Hepatocyte (in vitro differentiated cells): ENCODE results near the gene SAPCD2. TPM values are rescaled to one million over a fixed set of nuclear protein-coding genes. Genes with fewer than 3 reads are reported as not detected.
A peak's percentile ranks its signal among the peaks of the same experiment; 100 is the strongest.

Experiments used
- DNase-seq: peaks from one replicate; pipeline ENCODE4 v3.0.0-alpha.2; 2016; ENCODE audit warnings: low spot score
- H2AFZ ChIP-seq: fragments of 200-600 bp; sonication (generic); 2 replicates; pipeline ENCODE4 v1.6.0; 2016; ENCODE audit warnings: antibody characterized with exemption, mild to moderate bottlenecking
- H3K27ac ChIP-seq: fragments of 200-600 bp; sonication (generic); 2 replicates; pipeline ENCODE4 v1.5.1; 2016; ENCODE audit warnings: mild to moderate bottlenecking
- H3K27me3 ChIP-seq: fragments of 200-600 bp; sonication (generic); 2 replicates; pipeline ENCODE4 v1.6.1; 2016
- H3K36me3 ChIP-seq: fragments of 200-600 bp; sonication (generic); replicated peaks from 2 replicates; pipeline ENCODE4 v1.5.1; 2016; ENCODE audit warnings: low read depth; ENCODE audit not compliant: insufficient read depth
- H3K4me1 ChIP-seq: fragments of 200-600 bp; sonication (generic); 2 replicates; pipeline ENCODE4 v1.5.1; 2016; ENCODE audit warnings: mild to moderate bottlenecking, moderate library complexity; ENCODE audit not compliant: insufficient read depth
- H3K4me2 ChIP-seq: fragments of 200-600 bp; sonication (generic); 2 replicates; pipeline ENCODE4 v1.6.0; 2016
- H3K4me3 ChIP-seq: fragments of 200-600 bp; sonication (generic); 2 replicates; pipeline ENCODE4 v1.5.1; 2016; ENCODE audit warnings: mild to moderate bottlenecking
- H3K79me2 ChIP-seq: fragments of 200-600 bp; sonication (generic); 2 replicates; pipeline ENCODE4 v1.6.0; 2017; ENCODE audit warnings: mild to moderate bottlenecking
- H3K9me2 ChIP-seq: fragments of 200-600 bp; sonication (generic); replicated peaks from 2 replicates; pipeline ENCODE4 v1.6.0; 2017; ENCODE audit warnings: mild to moderate bottlenecking; ENCODE audit not compliant: insufficient read depth
- H3K9me3 ChIP-seq: fragments of 200-600 bp; sonication (generic); 2 replicates; pipeline ENCODE4 v1.5.1; 2016; ENCODE audit warnings: low read depth, mild to moderate bottlenecking
- H4K20me1 ChIP-seq: fragments of 200-600 bp; sonication (generic); 2 replicates; pipeline ENCODE4 v1.6.0; 2016; ENCODE audit warnings: mild to moderate bottlenecking; ENCODE audit not compliant: insufficient read depth, poor library complexity, severe bottlenecking
- EZH2 ChIP-seq: fragments of 200-600 bp; sonication (generic); IDR thresholded peaks from 2 replicates; pipeline ENCODE4 v1.6.1; 2016; ENCODE audit warnings: antibody characterized with exemption, mild to moderate bottlenecking, borderline replicate concordance
- EZH2phosphoT487 ChIP-seq: fragments of 200-600 bp; sonication (generic); IDR thresholded peaks from one replicate; pipeline ENCODE4 v1.6.1; 2018; ENCODE audit warnings: antibody characterized with exemption, mild to moderate bottlenecking, low read depth, moderate library complexity; ENCODE audit not compliant: unreplicated experiment, severe bottlenecking
- WGBS: methylation state at CpG from one replicate; pipeline ENCODE4 v1.1.6; 2016; ENCODE audit warnings: low lambda C conversion rate; ENCODE audit errors: missing lambda C conversion rate; 5-methylcytosine and 5-hydroxymethylcytosine counted together
- polyA plus RNA-seq: library from polyadenylated mRNA; unstranded; fragments of >200 nt; fragmentation: Nextera tagmentation; extraction: Ambion mirVana; gene quantifications from 2 replicates; pipeline ENCODE4 v1.2.1, GENCODE V29; 2016
- total RNA-seq: library from RNA; depleted of rRNA; stranded (reverse); fragments of >200 nt; gene quantifications from 2 replicates; pipeline ENCODE4 v1.2.3, GENCODE V29; 2014
- TF ChIP-seq, protein P1 (sequence below): fragments of 200-600 bp; sonication (generic); IDR thresholded peaks from 2 replicates; pipeline ENCODE4 v1.5.1; 2016; ENCODE audit warnings: antibody characterized with exemption, mild to moderate bottlenecking; ENCODE audit not compliant: poor library complexity

The SAPCD2 gene
- total and polyA plus RNA-seq, 2 experiments from 2014 or later = 4.8 to 7.5 TPM

DNA sequence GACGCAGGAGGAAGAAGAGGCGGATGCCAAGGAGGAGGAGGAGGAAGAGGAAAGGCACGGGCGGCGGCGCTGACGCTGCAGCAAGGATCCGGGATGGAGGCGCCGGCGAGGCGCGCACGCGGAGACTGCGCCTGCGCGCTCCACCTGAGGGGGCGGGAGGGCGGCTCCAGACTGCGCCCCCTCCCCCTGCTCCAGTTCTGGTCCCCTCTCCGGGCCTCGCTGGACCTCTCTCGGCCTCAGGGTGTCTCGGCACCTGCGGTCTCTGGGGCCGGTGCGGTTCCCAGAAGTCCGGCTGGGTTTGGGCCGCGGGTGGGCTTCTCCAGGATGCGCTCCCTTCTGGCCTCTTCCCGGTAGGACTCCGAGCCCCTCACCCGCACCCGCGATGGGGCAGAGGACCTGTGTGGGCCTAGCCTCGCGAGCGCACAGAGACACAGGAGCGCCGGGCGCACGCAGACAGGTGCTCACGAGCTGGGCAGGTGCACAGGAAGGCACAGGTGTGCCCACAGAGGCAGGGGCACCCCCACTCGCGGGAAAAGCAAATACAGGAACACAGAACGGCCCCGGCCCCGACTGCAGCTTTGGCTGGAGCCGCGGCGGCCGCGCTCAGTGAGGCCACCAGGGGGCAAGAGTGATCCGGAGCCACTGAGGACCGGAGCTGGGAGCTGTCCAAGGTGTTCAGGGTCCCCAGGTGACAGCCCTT lies 24.1 kb downstream of the SAPCD2 start, which contains the start of gene NPDC1:
Gene NPDC1 (minus strand): TSS at position 90 of the 700 bp plus-strand sequence. CDS start 188 bp downstream, outside the sequence.
- H4K20me1 ChIP-seq = peaks cover 13% of the 10 kb centered on the region
- peaks cover 5% of the 10 kb centered on the region for H3K4me1 ChIP-seq
- peak within 1 kb of the TSS; percentile 100 for H3K4me2 ChIP-seq
- H3K27me3 ChIP-seq = peaks cover 32% of the 10 kb centered on the region
- H2AFZ ChIP-seq = peak within 1 kb of the TSS; percentile 94
- peak; percentile 94 for DNase-seq
- H3K36me3 ChIP-seq = no peaks in the 10 kb centered on the region
- peak within 1 kb of the TSS; percentile 85 for H3K4me3 ChIP-seq
- no peak for TF ChIP-seq EZH2
- TF ChIP-seq, protein P1, sequence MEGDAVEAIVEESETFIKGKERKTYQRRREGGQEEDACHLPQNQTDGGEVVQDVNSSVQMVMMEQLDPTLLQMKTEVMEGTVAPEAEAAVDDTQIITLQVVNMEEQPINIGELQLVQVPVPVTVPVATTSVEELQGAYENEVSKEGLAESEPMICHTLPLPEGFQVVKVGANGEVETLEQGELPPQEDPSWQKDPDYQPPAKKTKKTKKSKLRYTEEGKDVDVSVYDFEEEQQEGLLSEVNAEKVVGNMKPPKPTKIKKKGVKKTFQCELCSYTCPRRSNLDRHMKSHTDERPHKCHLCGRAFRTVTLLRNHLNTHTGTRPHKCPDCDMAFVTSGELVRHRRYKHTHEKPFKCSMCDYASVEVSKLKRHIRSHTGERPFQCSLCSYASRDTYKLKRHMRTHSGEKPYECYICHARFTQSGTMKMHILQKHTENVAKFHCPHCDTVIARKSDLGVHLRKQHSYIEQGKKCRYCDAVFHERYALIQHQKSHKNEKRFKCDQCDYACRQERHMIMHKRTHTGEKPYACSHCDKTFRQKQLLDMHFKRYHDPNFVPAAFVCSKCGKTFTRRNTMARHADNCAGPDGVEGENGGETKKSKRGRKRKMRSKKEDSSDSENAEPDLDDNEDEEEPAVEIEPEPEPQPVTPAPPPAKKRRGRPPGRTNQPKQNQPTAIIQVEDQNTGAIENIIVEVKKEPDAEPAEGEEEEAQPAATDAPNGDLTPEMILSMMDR = peak; percentile 79
- 2% methylated on average over 38 of the region's 57 CpGs for WGBS
- no peak within 1 kb of the TSS for H3K27ac ChIP-seq
- peaks cover 3% of the 10 kb centered on the region for H3K79me2 ChIP-seq
- no peaks in the 10 kb centered on the region for H3K9me2 ChIP-seq
- no peaks in the 10 kb centered on the region for H3K9me3 ChIP-seq

DNA sequence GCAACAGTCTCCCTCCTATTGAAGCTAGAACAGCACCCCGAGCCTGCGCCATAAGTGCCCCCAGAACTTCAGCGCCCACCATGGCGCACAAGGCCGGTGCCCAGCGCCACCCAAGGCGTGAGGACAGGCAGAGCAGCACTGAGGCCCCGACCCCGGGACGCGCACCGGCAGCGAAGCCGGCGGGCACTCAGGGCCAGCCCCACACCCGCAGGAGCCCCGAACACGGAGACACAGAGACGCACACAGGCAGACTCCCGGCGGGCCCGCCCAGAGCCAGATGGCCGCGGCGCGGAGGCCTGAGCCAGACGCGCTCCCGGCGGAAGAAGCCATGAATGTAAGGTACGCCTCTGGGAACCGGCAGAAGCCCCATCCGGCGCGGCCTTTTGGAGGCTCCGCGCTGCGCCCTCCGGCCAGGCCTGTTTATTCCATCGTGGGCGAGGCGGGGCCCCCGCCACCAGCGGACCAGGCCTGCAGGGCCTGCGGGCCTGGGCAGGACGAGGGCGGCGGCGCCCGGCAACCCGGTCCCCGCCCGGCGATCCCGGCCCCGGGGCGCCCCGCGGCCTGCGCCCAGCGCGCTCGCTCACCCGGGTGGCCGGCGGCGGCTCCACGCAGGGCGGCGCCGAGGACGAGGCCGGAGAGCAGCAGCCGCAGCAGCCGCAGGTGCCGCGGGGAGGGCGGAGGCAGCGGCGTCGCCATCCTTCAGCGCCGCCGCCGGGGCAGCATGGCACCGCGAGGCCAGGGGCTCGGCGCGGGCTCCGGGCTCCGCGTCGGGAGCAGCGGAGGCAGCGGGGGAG lies 24.9 kb downstream of the SAPCD2 start:
- Histone ChIP-seq H2AFZ (peak overlapping the region; percentile 94), H3K27ac (no peak overlapping the region), H3K36me3 (no peaks in the 10 kb centered on the region), H4K20me1 (peaks cover 13% of the 10 kb centered on the region), H3K9me3 (no peaks in the 10 kb centered on the region), H3K27me3 (peaks cover 29% of the 10 kb centered on the region), H3K4me2 (peak overlapping the region; percentile 100), H3K79me2 (peaks cover 3% of the 10 kb centered on the region), H3K9me2 (no peaks in the 10 kb centered on the region), H3K4me1 (peaks cover 5% of the 10 kb centered on the region), H3K4me3 (peak overlapping the region; percentile 85)
- DNase-seq = peak; percentile 55
- 6% methylated on average over 76 of the region's 96 CpGs for WGBS
- TF ChIP-seq EZH2 = peak; percentile 32
- TF ChIP-seq EZH2phosphoT487 = no peak

DNA sequence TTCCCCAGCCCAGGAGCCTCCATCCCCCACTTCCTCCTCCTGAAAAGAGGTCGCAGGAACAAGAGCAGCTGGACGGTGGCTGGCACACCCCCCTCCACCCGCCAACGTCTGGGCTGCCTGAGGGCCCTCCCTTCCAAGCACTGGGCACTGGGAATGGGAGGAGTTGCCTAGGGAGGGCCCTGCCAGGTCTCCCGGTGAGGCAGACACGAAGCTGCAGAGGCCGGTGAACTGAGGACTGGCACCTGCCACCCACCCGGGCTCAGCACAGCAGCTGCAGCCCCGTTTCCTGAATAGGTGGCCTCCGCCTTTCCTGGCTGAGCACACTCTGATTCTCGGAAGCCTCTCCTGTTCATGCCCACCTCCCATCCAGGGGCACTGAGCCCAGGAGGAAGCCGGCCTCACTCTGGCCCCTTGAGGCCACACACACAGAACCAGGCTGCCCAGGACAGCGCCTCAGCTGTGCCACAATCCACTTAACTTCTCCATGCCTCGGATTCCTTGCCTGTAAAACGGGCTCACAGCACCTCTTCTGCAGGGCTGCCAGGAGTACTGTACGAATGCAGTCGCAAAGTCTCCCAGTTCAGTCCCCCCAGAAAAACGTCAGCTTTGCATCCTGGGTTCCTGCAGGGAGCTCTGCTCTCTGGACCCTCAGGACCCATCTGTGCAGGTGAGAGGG lies 25.7 kb downstream of the SAPCD2 start:
- Histone ChIP-seq H4K20me1 (peaks cover 13% of the 10 kb centered on the region), H3K27ac (no peak overlapping the region), H3K36me3 (no peaks in the 10 kb centered on the region), H2AFZ (no peak overlapping the region), H3K9me3 (no peaks in the 10 kb centered on the region), H3K9me2 (no peaks in the 10 kb centered on the region), H3K4me2 (peak overlapping the region; percentile 100), H3K79me2 (peaks cover 3% of the 10 kb centered on the region), H3K4me3 (peak overlapping the region; percentile 33), H3K4me1 (peaks cover 5% of the 10 kb centered on the region), H3K27me3 (peaks cover 27% of the 10 kb centered on the region)
- no peak for DNase-seq
- TF ChIP-seq, protein P1 = no peak
- TF ChIP-seq EZH2phosphoT487 = no peak
- TF ChIP-seq EZH2 = no peak
- WGBS = 74% methylated on average over 18 of the region's 18 CpGs
